Islet precursor cell (in vitro differentiated cells): Measurements from ENCODE around the gene ZNF582.
A peak's percentile ranks its signal among the peaks of the same experiment; 100 is the strongest.
"Not testable (repeated sequence)": the region's sequence is repeated elsewhere in the genome, so short reads cannot be mapped to it uniquely, and the experiment has no call there.

Source experiments
- DNase-seq: peaks from one replicate; pipeline ENCODE4 v3.0.0-alpha.2; 2018

The ZNF582 gene

DNA sequence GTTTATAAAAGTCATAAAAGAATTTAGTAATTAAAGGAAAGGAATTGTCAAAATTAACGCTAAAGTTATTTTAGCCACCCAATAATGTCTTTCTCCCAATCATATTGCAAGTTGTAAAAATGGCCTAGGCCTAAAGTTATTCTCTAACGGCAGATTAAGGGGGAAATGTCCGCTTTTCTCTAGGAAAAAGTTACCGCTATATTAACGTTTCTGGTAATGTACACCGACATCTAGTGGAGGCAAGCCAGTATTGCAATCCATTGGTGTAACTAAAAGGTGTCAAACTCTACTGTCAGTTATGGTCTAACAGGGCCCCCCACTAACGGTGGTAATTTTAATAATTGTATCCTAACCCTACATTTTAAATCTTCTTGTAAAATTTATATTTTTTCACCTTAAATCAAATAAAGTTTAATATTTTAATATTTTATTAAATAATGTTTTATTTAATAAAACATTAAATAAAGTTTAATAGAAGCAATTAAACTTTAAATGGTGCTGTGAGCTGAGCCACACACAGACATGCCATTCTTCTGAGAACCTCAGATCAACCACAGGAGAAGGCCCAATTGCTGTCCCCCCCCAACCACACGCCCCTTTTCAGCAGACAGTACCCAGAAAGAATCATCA, 42.8 kb downstream of the ZNF582 start:
- peak; percentile 50 for DNase-seq

DNA sequence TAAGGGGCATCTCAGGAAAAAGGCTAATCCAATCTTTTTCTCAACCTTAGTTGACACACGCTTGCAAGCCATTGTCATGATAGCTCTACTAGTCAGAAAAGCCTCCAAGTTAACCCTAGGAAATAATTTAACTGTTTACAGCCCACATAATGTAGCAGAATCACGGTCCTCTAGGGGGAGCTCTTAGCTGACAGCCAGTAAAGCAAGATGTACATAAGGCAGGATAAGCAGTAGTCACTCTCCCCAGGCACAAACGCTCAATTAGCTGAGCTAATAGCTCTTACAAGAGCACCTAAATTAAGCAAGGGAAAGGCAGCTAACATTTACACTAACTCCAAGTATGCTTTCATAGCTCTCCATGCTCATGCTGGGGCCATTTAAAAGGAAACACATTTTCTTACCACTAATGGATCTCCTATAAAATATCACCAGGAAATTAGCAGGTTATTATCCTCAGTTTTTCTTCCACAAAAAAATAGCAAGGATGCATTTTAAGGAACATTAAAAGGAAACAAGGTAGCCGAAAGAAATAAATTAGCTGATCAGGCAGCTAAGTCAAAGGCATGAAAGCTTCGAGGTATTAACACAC, 45.0 kb downstream of the ZNF582 start:
- DNase-seq: no peak

DNA sequence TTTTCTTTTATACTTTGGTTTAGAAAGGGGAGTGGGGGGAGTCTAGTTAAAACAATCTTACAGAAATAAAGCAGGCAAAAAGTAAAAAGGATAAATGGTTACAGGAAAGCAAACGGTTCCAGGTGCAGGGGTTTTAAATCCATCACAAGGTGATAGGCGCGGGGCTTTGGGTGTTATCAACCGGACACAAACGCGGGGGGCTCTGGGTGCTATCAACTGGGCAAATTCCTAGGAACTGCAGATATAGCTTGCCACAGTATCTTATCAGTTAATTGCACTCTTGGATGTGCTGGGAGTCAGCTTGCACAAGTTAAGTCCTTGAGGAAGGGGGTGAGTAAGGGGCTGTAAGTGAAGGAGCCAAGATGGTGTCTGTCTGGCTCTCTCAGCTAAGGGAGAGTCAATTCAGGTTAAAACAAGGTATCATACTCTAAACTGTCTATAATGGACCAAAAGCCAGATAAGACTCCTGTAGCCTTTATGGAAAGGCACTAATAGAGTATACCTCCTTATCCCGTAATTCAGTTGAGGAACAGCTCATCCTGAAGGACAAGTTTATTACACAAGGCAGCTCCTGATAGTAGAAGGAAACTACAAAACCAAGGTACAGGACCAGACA, 46.1 kb downstream of the ZNF582 start:
- no peak for DNase-seq

DNA sequence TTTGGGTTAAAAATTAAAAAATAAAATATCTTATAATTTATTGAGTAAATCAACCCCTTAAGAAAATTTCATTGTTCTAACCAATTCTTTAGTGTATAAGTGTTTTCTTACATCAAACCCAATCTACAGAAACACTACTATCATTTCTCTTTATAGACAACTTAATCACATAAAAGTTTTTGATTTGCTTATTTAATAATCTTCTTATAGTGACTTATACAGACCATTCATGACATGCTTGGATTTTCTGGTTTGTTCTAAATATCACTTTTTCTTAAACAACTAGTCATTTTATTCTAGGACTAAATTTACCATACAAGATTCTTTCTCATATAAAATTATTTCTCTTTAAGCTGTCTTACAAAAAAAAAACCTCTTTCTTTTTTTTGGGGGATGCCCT, 51.4 kb downstream of the ZNF582 start:
- DNase-seq: no peak

DNA sequence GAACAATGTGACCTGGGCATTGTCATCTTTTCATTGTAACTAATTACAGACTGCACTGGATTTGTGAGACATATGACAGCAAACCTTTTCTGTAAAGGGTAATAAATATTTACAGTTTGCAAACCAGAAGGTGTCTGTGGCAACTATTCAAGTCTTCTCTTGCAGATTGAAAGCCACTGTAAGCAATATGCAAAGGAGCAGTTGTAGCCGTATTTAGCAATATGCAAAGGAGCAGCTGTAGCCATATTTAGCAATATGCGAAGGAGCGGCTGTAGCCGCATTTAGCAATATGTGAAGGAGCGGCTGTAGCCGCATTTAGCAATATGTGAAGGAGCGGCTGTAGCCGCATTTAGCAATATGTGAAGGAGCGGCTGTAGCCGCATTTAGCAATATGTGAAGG, 54.3 kb downstream of the ZNF582 start:
- not testable (repeated sequence) for DNase-seq

DNA sequence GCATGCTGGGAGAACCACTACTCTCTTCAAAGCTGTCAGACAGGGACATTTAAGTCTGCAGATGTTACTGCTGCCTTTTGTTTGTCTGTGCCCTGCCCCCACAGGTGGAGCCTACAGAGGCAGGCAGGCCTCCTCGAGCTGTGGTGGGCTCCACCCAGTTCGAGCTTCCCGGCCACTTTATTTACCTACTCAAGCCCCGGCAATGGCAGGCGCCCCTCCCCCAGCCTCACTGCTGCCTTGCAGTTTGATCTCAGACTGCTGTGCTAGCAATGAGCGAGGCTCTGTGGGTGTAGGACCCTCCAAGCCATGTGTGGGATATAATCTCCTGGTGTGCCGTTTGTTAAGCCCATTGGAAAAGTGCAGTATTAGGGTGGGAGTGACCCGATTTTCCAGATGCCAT, 56.3 kb downstream of the ZNF582 start:
- not testable (repeated sequence) for DNase-seq

DNA sequence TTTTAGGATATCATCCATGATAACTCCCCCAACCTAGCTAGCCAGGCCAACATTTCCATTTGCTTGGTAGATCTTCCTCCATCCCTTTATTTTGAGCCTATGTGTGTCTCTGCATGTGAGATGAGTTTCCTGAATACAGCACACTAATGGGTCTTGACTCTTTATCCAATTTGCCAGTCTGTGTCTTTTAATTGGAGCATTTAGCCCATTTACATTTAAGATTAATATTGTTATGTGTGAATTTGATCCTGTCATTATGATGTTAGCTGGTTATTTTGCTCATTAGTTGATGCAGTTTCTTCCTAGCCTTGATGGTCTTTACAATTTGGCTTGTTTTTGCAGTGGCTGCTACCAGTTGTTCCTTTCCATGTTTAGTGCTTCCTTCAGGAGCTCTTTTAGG, 58.0 kb downstream of the ZNF582 start:
- not testable (repeated sequence) for DNase-seq

DNA sequence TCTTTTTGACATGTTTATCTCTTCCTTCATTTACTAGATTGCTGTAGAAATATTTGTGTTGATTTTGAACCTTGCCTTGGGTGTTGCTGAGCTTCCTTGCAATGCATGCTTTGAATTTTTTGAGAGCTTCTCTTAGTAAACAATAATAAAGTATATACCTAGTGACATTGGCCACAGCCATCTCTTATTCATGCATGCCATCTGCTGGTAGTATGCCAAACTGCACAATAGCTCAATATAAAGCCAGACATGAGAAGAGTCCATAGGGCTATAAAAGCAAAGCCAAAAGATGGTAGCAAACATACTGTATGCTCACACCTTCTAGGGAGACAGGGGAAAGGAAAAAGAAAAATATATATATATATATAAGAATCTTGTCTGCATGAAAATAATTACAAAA, 59.8 kb downstream of the ZNF582 start:
- peak; percentile 60 for DNase-seq
